ENCODE measurements around the gene SOSTDC1. TPM values are rescaled to one million over a fixed set of nuclear protein-coding genes. Genes with fewer than 3 reads are reported as not detected.
"Not testable (repeated sequence)": the region's sequence is repeated elsewhere in the genome, so short reads cannot be mapped to it uniquely, and the experiment has no call there.

SOSTDC1 gene
- total RNA-seq, 1 donor from 2014 or later: not detected

DNA sequence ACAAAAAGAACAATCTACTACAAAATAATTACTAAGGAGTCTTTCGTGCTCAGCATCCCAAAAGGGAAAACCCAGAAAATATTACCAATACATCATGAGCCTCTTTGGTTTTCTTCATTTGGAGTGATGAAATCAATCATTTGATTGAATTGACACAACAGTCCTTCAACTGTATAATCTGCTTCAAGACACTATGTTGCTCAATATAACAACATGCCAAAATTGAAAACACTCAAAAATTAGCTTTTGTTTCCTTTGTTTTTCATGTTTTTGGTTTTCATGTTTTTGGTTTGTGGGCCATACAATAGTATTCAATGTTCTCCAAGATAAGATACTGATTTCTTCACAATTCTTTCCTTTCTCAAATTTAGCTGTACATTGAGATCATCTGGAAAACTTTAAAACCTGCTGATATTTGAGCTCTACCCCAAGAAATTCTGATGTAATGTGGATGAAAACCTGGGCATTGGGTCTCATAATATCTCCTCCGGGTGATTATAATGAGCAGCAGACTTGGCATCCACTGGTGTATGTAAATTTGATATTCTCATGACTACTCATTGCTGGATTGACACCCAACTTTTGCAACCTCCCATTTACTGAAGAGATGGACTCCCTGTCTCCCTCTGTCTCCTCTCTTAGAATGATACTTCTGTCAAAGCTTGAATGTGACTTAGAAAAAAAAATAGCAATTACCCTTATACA, 4.6 kb downstream of the SOSTDC1 start:
- Histone ChIP-seq H3K27me3 (ENCODE audit: control insufficient read depth, insufficient read depth, low read length) (peaks cover 8% of the 10 kb centered on the region), H3K4me3 (ENCODE audit: low read depth, low read length) (no peak overlapping the region), H3K36me3 (ENCODE audit: control insufficient read depth, insufficient read depth, low read length) (no peaks in the 10 kb centered on the region)
- TF ChIP-seq, protein P1, sequence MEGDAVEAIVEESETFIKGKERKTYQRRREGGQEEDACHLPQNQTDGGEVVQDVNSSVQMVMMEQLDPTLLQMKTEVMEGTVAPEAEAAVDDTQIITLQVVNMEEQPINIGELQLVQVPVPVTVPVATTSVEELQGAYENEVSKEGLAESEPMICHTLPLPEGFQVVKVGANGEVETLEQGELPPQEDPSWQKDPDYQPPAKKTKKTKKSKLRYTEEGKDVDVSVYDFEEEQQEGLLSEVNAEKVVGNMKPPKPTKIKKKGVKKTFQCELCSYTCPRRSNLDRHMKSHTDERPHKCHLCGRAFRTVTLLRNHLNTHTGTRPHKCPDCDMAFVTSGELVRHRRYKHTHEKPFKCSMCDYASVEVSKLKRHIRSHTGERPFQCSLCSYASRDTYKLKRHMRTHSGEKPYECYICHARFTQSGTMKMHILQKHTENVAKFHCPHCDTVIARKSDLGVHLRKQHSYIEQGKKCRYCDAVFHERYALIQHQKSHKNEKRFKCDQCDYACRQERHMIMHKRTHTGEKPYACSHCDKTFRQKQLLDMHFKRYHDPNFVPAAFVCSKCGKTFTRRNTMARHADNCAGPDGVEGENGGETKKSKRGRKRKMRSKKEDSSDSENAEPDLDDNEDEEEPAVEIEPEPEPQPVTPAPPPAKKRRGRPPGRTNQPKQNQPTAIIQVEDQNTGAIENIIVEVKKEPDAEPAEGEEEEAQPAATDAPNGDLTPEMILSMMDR (IDR thresholded peaks at IDR 0.05; ENCODE audit: insufficient read depth, low read length, severe bottlenecking): no peak
- FAIRE-seq (no peak), DNase-seq (ENCODE audit: low read depth) (no peak)

DNA sequence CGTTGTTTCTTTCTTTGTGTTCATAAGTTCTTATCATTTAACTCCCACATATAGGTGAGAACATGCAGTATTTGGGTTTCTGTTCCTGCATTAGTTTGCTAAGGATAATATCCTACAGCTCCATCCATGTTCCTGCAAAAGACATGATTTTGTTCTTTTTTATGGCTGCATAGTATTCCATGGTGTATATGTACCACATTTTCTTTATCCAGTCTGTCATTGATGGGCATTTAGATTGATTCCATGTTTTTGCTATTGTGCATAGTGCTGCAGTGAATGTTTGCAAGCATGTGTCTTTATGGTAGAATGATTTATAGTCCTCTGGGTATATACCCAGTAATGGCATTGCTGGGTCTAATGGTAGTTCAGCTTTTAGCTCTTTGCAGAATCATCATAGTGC, 9.2 kb downstream of the SOSTDC1 start:
- not testable (repeated sequence) for DNase-seq (ENCODE audit: low read depth); H3K27me3 ChIP-seq (ENCODE audit: control insufficient read depth, insufficient read depth, low read length); H3K36me3 ChIP-seq (ENCODE audit: control insufficient read depth, insufficient read depth, low read length); FAIRE-seq; H3K4me3 ChIP-seq (ENCODE audit: low read depth, low read length)

DNA sequence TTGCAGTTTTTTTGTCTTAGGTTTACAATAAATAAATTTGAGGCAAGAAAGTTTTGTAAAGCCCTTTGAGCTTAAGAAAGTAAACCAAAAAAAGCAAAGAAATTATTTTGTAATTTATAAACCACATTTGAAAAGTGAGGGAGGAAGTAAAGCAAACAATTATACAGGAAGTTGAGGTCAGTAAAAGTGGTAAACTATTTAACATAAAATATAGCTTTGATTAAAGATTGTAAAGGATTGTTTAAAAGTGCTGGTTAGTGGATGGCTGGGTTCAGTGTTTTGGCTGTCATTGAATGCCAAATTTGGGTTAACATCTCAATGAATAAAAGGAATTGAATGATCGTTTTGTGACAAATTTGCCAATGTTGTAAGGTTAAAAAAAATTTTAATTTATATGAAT, 9.9 kb downstream of the SOSTDC1 start:
- Histone ChIP-seq H3K4me3 (ENCODE audit: low read depth, low read length) (no peak overlapping the region), H3K27me3 (ENCODE audit: control insufficient read depth, insufficient read depth, low read length) (no peaks in the 10 kb centered on the region), H3K36me3 (ENCODE audit: control insufficient read depth, insufficient read depth, low read length) (no peaks in the 10 kb centered on the region)
- DNase-seq (ENCODE audit: low read depth) (no peak), FAIRE-seq (no peak)
- TF ChIP-seq, protein P1 (IDR thresholded peaks at IDR 0.05; ENCODE audit: insufficient read depth, low read length, severe bottlenecking): no peak

DNA sequence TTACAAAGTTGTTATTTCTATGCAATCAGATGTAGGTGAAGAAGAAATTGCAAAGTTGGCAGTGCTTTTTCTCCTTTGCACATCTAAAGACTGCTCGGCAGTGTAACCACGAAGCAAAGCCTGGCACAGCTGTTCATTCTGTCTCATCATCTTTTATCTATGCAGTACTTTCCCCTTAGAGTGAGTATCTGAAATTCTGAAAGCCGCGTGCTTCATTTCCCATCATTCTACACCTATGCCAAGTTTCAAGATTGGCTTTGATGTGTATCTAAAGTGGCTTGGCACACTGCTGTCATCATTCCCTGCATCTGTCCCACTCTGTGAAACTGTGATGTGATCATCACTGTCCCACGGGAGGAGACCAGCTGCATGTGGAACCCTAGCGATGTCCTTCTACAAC, 15.2 kb downstream of the SOSTDC1 start:
- FAIRE-seq (peak; percentile 73), DNase-seq (ENCODE audit: low read depth) (no peak)
- no peaks in the 10 kb centered on the region for H3K27me3 ChIP-seq (ENCODE audit: control insufficient read depth, insufficient read depth, low read length)
- no peaks in the 10 kb centered on the region for H3K36me3 ChIP-seq (ENCODE audit: control insufficient read depth, insufficient read depth, low read length)
- no peak overlapping the region for H3K4me3 ChIP-seq (ENCODE audit: low read depth, low read length)
- TF ChIP-seq, protein P1 (IDR thresholded peaks at IDR 0.05; ENCODE audit: insufficient read depth, low read length, severe bottlenecking): no peak

DNA sequence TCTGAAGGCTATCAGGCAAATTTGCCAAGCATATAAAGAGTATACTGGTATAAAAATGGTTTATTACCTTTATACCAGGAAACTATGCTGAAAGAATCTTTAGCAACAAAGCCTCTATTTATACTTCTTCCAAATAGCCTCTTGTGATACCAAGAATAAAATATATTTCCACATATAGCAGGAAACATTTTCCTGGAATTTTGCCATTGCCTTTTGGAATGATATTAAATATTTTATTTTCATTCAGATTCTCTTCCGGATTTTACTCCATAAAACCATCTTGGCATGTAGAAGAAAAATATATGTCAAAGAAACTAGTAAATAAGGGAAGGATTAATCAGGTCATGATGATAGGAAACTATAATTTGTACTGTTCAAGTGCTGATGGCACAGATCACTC, 17.7 kb downstream of the SOSTDC1 start:
- DNase-seq (ENCODE audit: low read depth): no peak
- Histone ChIP-seq H3K36me3 (ENCODE audit: control insufficient read depth, insufficient read depth, low read length) (no peaks in the 10 kb centered on the region), H3K27me3 (ENCODE audit: control insufficient read depth, insufficient read depth, low read length) (no peaks in the 10 kb centered on the region), H3K4me3 (ENCODE audit: low read depth, low read length) (no peak overlapping the region)
- TF ChIP-seq, protein P1 (IDR thresholded peaks at IDR 0.05; ENCODE audit: insufficient read depth, low read length, severe bottlenecking): no peak
- FAIRE-seq: no peak

DNA sequence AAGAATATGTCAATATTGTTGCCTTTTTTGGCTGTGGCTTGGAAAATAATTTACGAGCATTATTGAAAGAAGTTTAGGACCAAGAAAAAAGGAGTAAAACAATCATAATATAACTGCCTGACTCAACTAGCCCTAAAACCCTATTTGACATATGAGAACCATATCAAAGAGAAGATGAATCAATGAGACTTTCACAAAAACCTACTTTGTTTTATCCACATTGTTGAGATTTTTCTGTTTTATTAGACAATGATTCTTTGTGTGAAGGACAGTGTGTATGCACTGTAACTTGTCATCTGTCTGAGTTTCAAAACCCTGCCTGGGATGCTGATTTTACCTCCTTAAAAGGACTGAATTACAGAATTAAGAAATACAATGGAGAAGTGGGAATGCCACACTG, 19.0 kb downstream of the SOSTDC1 start:
- Histone ChIP-seq H3K4me3 (ENCODE audit: low read depth, low read length) (no peak overlapping the region), H3K36me3 (ENCODE audit: control insufficient read depth, insufficient read depth, low read length) (no peaks in the 10 kb centered on the region), H3K27me3 (ENCODE audit: control insufficient read depth, insufficient read depth, low read length) (no peaks in the 10 kb centered on the region)
- TF ChIP-seq, protein P1 (IDR thresholded peaks at IDR 0.05; ENCODE audit: insufficient read depth, low read length, severe bottlenecking): no peak
- FAIRE-seq (no peak), DNase-seq (ENCODE audit: low read depth) (no peak)

DNA sequence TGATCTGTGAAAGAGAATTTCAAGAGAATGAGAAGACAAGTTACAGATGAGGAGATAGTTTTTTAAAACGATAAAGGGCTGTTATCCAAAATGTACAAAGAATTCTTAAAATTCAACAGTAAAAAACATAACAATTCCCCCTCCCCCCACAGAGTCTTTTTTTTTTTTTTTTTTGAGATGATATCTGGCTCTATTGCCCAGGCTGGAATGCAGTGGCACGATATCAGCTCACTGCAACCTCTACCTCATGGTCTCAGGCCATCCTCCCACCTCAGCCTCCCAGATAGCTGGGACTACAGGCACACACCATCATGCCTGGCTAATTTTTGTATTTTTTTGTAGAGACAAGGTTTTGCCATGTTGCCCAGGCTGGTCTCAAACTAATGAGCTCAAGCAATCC, 21.7 kb downstream of the SOSTDC1 start:
- H3K4me3 ChIP-seq (ENCODE audit: low read depth, low read length); DNase-seq (ENCODE audit: low read depth); H3K27me3 ChIP-seq (ENCODE audit: control insufficient read depth, insufficient read depth, low read length); H3K36me3 ChIP-seq (ENCODE audit: control insufficient read depth, insufficient read depth, low read length); FAIRE-seq: not testable (repeated sequence)
